AG08395 (cell line): ENCODE data around the gene FERMT3.

Source experiments
- DNase-seq: peaks from one replicate; pipeline ENCODE4 v3.0.0; 2012; ENCODE audit warnings: mixed read lengths, low spot score

Gene FERMT3

GRCh38 chr11:64249563-64250414 lies 43.3 kb downstream of the FERMT3 start:
- DNase-seq = no peak

- DNase-seq = no peak
These were observed 44.0 kb downstream of the FERMT3 start for GRCh38 chr11:64250415-64251015.

DNA sequence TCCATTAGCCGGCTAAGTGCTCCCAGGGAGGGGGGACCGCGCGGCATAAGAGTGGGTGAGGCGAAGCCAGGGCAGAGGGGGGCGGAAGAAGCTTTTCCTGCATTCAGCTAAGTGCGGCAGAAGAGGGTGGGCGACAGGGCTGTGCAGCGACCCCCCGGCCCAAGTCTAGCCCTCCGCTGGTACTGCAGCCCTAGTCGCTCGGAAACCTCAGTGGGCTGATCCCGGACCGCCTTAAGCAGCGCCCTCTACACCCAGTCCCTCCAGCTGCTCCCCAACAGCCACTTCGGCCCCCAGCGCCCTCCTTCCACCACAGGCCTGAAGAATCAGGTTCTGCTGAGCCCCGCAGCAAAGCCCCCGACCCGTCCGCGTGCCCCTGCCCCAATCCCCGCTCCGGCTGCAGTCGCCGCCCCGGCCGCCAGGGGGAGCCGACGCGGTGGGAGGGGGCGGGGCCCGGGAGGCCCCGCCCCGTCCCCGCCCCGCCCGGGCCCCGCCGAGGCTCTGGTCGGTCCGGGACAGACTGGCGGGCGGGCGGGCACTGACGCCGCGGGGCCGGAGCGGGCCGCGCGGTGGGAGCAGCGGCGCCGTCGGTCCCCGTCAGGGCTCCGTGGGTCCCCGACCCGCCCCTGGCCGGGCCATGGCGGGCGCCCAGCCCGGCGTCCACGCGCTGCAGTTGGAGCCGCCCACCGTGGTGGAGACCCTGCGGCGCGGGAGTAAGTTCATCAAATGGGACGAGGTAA lies 44.7 kb downstream of the FERMT3 start, which contains the start of gene PLCB3:
Gene PLCB3 (plus strand): TSS at position 515 of the 737 bp plus-strand sequence. CDS start 120 bp downstream, at position 635.
- DNase-seq = peak; percentile 86

GRCh38 chr11:64251753-64252002 lies 45.2 kb downstream of the FERMT3 start:
- no peak for DNase-seq

- DNase-seq = peak; percentile 70
These were observed 45.7 kb downstream of the FERMT3 start for GRCh38 chr11:64252003-64252872.

GRCh38 chr11:64253043-64253442 lies 46.5 kb downstream of the FERMT3 start:
- DNase-seq = no peak

- peak; percentile 29 for DNase-seq
These were observed 47.0 kb downstream of the FERMT3 start for GRCh38 chr11:64253481-64253880.

- DNase-seq = no peak
These were observed 47.8 kb downstream of the FERMT3 start for GRCh38 chr11:64254326-64254725.

- no peak for DNase-seq
These were observed 48.9 kb downstream of the FERMT3 start for GRCh38 chr11:64255135-64256128.

DNA sequence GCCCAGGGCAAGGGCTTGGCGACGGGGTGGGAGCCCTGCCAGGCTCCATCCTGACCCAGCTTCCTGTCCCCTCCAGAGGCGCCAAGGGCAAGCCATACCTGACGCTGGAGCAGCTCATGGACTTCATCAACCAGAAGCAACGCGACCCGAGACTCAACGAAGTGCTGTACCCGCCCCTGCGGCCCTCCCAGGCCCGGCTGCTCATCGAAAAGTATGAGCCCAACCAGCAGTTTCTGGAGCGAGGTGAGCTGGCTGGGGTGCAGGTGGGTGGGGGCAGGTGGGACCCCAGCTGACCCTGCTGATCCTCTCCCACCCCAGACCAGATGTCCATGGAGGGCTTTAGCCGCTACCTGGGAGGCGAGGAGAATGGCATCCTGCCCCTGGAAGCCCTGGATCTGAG lies 49.8 kb downstream of the FERMT3 start:
- no peak for DNase-seq

- DNase-seq = no peak
These were observed 51.8 kb downstream of the FERMT3 start for GRCh38 chr11:64258356-64258755.

- DNase-seq = no peak
These were observed 52.5 kb downstream of the FERMT3 start for GRCh38 chr11:64258946-64259532.

DNA sequence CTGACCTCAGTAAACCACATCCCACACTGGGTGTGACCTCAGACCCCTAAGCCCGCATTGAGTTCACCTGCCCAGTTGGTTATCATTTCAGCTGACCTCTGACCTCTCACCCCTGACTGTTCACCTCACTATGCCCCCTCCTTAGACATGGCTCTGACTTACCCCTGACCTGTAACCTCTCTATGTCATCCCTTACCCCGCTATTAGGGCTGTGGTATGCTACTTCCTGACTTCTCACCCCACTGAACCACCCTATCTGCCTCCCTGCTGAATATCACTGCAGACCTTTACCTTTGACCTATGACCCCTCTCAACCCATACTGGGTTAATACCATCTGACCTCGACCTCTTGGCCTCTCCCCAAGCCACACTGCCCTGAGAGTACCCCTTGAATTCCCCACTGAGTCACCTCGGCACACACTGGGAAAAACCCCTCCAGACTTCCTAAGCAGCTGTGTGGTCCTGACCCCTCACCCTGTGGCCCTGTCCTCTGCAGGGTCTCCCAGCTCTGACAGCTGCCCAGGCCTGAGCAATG lies 53.1 kb downstream of the FERMT3 start:
- no peak for DNase-seq

- no peak for DNase-seq
These were observed 53.7 kb downstream of the FERMT3 start for GRCh38 chr11:64260147-64260708.

DNA sequence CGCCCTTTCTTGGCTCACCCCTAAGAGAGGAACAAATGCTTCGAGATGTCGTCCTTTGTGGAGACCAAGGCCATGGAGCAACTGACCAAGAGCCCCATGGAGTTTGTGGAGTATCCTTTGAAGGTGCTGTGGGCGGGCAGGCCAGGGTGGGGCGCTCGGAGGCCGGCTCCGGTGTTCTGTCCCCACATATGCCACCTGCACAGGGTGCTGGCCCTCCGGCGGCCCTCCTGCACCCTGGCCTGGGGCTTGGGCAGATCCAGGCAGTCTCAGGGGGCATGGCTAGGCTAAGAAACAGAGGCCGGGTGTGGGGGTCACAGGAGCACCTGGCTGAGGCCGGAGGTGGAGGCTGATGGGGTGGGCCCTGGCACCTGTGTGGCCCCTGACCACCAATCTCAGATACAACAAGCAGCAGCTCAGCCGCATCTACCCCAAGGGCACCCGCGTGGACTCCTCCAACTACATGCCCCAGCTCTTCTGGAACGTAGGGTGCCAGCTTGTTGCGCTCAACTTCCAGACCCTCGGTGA lies 55.1 kb downstream of the FERMT3 start:
- DNase-seq = no peak

DNA sequence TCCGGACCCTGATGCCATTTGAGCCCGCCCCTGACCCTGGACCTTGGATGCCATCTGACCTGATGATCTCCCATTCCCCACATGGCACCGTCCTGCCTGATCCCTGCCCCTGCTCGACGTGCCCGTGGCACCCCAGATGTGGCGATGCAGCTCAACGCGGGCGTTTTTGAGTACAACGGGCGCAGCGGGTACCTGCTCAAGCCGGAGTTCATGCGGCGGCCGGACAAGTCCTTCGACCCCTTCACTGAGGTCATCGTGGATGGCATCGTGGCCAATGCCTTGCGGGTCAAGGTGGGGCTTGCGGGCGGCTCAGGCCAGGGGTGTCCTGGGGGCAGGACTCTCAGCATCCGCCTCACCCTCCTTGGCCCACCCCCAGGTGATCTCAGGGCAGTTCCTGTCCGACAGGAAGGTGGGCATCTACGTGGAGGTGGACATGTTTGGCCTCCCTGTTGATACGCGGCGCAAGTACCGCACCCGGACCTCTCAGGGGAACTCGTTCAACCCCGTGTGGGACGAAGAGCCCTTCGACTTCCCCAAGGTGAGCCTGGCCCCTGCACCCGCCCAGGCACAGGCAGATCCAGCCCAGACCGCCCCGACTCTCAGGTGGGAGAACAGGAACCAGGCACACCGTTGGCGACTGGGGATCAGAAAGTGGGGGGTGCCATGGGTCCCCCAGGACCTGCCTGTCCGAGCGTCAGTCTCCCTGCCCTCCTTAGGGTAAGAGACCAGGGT lies 55.9 kb downstream of the FERMT3 start:
- no peak for DNase-seq

GRCh38 chr11:64263021-64263946 lies 56.8 kb downstream of the FERMT3 start:
- DNase-seq = peak; percentile 19

DNA sequence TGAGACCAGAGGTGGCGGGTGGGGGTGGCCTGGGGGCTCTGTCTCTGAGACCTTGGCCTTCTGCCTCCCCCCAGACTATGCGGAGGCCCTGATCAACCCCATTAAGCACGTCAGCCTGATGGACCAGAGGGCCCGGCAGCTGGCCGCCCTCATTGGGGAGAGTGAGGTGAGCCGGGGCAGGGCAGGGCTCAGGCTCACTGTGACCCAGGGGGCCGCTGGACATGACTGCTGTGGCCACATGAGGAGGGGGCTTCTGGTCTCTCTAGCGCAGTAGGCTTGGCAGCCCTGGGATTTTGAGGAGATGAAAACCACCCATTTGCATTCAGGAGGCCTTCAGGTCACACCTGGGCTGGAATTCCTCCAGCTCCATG lies 57.4 kb downstream of the FERMT3 start:
- DNase-seq = no peak
